HG03378 (cell line): ENCODE results near the gene VSIR.

Experiments used
- ATAC-seq: cut with Tn5 transposase; IDR thresholded peaks from one replicate; pipeline ENCODE4 v1.9.1; 2021; ENCODE audit warnings: mild to moderate bottlenecking, moderate library complexity; ENCODE audit not compliant: unreplicated experiment

VSIR gene

GRCh38 chr10:71773221-71773971 lies at the start of gene VSIR:
Gene VSIR, minus strand, starts transcription at chr10:71773520. Its CDS starts 81 bp downstream, at chr10:71773439.
- ATAC-seq, result no peak

DNA sequence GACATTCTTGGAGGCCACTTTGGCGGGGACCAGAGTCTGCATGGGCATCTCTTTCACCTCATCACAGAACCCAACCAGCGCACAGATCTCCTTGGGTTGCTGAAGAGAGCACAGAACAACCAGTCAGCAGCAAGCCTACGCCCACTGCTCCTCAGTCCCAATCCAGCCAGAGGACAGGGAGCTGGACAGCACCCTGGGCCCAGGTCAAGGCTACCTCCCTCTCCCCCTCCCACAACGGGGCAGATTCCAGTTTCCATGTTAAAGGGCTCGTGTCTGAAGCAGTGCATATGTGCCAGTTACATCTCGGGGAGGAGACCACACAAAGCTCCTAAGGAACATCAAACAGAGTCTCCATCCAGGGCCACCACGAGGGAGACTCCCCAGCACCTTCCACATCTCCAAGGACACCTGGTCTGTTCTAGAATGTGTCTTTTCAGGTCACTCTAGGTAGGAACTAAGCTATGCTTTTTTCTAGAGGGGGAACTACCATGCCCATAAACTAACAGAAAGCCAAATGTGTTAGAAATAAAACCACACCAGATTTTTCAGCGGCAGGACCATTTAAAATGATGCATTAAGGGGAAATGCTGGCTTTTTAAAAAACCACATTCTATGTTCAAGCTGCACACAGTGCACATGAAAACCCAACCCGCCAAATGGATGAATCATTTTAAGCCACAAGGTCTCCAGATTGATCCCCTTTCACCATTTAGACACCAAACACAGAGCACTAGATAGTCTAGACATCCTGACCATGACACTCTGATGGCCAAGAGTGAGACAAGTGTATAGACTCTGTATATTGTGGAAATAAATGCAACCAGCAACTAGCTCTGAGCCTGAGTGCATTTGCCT lies 48.8 kb upstream of the VSIR start:
- ATAC-seq, result no peak

DNA sequence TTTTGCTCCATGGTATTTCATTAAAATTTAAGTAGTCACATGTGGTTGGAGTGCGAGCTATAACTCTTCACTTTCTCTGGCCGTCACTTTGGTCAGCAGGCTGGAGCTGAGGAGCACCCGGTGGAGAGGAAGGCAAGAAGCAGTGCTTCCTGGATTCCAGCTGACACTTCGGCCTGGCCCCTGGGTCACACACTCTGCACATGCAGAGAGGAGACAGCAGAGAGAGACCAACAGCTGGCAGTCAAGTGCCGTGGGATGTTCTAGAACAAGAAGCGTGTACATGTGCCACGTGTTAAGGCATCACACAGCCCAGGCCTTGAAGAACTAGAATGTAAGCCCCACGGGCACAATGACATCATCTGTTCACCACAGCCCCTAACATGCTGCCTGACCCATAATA lies 47.6 kb upstream of the VSIR start:
- no peak for ATAC-seq

- ATAC-seq, result no peak
These were observed 46.7 kb upstream of the VSIR start for GRCh38 chr10:71819985-71820384.

DNA sequence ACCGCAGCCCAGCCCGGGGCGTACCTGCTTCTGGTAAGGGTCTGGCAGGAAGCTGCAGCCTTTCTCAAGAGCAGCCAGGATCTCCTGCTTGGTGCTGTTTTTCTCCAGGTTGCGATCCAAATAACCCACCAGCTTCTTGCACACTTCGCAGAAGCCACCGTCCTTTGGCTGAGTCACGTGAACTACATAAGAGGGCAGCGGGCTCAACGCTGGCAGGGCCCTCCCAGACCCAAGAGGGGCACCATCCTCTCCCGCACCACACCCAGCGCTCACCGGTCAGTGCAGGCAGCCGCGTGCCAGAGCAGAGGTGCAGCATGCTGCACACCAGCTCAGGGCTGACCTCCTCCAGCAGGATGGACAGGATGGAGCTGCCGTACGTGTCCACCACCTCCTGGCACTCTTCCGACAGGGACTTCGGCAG lies 46.1 kb upstream of the VSIR start:
- no peak for ATAC-seq

DNA sequence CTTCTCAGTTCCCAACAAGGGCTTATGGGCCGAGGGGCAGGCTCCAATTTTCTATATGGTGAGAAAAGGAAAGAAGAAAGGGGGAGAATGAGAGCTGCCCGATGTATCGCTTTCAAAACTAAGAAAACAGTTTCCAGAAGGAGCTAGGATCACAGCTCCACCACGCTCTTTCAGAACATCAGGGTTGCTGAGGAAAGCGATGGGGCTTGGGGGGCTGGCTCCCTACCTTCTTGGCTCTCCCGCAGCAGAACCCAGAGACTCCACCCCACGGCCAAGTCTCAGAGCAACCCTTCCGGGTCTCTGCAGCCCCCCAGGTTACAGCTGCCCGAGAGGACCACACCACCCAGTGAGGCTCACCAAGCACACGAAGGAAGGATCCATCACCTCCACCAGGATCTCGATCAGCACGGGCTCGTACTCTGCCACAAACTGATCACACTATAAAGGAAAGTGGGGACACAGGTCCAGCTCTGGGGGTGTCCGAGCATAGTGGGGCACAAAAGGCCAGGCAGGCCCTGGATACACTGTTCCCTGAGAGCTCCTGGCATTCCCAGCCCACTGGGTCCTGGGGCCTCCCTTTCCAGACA lies 45.4 kb upstream of the VSIR start:
- ATAC-seq, result no peak

GRCh38 chr10:71817831-71818655 lies 44.7 kb upstream of the VSIR start:
- no peak for ATAC-seq

- ATAC-seq, result no peak
These were observed 43.8 kb upstream of the VSIR start for GRCh38 chr10:71816936-71817618.

DNA sequence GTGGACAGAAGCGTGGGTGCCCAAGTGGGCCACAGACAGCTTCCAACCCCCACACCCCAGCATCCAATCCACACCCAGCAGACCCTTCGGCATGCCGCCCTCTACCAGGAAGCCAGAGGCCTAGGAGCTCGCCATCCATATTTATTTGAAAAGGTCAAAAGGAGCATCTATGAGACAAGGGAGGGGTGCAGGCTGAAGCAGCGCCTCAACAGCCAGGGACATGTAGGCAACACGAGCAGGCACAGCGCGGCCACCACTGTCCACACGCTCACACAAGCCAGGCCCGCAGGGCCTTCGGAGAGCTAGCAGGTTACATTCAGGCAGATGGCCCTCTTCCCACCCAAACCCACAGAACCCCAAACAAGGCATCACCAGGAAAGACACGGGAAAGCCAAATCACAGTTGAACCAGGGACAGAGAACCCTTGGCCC lies 43.1 kb upstream of the VSIR start:
- ATAC-seq, result no peak

GRCh38 chr10:71815515-71816130 lies 42.3 kb upstream of the VSIR start:
- no peak for ATAC-seq

GRCh38 chr10:71814922-71815411 lies 41.6 kb upstream of the VSIR start:
- no peak for ATAC-seq

DNA sequence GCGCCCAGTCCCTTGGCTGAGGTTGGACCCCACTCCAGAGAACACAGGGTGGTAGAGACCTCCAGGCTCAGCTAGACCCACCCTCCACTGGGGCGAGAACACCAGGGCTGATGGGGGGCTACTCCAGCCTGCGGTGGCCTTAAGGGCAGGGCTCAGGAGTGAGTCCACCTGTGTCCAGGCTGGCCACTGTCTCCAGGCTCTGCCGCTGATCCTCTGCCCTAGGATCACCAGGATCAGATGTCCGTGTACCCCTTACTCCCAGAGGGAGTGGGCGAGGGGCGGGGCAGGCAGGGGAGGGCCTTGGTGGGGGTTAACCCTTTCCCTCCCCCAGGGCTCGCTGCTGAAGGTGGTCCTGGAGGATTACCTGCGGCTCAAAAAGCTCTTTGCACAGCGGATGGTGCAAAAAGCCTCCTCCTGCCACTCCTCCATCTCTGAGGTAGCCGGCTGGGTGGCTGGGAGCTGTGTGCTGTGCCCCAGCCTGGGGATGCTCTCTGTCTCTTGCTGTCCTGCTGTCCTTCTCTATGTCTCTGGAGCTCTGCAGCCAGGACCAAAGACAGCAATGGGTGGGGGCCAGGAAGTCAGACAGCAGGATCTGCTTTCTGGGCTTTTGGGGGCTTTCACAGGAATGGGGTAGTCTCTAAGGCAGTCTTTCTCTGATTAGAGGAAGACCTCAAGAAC lies 39.7 kb upstream of the VSIR start:
- no peak for ATAC-seq

DNA sequence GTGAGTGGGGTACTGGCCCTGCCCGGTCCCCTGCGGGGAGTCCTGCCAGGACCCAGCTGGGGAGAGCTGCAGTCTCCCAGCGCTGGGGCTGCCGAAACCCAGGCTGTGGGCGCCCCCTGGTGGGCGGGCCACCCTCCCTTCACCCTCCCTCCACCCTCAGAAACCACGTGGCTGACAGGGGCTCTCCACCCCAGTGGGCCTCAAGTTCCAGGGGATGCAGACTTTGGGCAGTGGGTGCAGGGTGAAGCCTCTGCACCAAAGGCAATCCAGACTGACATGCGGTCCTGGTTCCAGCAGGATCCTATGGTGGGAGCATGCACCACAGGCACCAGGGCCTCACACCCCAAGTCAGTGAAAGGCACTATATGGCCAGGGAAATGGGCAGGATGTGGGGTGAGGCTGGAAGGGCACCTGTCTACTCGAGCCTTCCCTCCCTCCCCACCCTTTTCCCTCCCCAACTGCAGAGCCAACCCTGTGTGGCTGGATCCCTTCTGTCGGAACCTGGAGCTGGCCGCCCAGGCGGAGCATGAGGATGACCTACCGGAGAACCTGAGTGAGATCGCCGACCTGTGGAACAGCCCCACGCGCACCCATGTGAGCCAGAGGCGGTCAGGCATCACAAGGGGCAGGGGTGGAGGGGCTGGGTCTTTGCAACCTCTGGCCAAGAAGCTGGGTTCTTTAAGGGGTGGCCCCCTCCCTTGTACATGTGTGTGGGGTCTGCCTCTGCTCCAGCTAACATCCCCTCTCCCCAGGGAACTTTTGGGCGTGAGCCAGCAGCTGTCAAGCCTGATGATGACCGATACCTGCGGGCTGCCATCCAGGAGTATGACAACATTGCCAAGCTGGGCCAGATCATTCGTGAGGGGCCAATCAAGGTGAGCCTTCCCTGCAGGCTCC lies 38.9 kb upstream of the VSIR start:
- no peak for ATAC-seq

- no peak for ATAC-seq
These were observed 38.0 kb upstream of the VSIR start for GRCh38 chr10:71811351-71811750.

GRCh38 chr10:71810048-71810750 lies 36.9 kb upstream of the VSIR start:
- ATAC-seq, result no peak

DNA sequence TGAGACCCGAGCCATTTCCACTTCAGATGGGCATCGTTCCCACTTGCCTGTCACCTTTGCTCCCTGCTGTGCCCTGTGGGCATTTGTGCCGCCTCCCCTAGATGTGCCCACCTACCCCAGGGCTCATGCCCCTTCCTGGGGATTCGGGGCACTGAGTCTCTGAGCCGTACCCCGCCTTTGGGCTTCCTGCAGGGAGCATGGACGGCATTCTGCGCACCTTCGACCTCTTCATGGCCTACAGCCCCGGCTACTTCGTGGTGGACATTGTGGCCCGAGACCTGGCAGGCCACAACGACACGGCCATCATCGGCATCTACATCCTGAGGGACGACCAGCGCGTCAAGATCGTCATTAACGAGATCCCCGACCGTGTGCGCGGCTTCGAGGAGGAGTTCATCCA lies 36.3 kb upstream of the VSIR start:
- no peak for ATAC-seq
